Cerebellar cortex (tissue), 1 donor: ENCODE results near the gene PRKCH.

Experiments used
- DNase-seq: peaks from one replicate; pipeline ENCODE4 v3.0.0-alpha.2; 2015; ENCODE audit warnings: low spot score

PRKCH gene

GRCh38 chr14:61589691-61590581 lies 268.6 kb downstream of the PRKCH start:
- DNase-seq: no peak

DNA sequence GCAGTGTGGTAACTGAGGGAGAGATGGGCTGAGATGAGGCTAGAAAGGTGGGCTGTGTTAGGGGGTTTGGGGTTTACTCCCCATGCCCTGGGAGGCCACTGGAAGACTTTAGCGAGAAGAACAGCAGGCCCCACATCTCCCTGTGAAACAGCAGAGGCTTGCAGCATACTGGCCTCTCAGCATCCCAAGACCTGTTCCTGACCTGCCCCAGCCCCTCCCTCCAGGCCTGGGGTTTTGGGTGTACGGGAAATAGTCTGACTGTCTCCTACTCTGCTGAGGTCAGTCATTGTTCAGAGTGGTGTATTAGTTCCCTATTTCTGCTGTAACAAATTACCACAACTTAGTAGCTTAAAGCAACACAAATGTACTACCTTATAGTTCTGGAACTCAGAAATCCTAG lies 270.5 kb downstream of the PRKCH start:
- DNase-seq: no peak

DNA sequence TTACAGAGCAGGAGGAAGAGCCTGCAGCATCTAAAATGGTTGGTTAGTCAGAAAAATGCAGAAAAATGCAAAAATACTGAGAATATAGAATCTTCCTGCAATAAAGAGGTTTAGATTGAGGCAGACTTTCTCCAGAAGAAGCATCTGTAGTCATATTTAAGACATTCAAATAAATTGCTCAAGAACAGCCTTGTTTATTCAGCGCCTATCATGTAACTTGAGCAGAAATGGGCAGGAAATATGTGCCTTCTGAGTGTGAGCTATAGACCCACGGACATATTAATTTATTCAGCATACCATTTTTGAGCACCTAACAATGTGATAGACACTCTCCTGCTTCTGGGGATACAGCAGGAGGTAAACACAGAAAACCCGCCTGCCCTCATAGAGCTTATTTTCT lies 272.0 kb downstream of the PRKCH start:
- no peak for DNase-seq

- DNase-seq: no peak
Observed at GRCh38 chr14:61596990-61597389, 275.6 kb downstream of the PRKCH start.

- DNase-seq: no peak
Observed at GRCh38 chr14:61598980-61599379, 277.6 kb downstream of the PRKCH start.

GRCh38 chr14:61599942-61600341 lies 278.6 kb downstream of the PRKCH start:
- DNase-seq: no peak
